ENCODE results near the gene RANBP17.

- TF ChIP-seq CTCF (IDR thresholded peaks at IDR 0.05; ENCODE audit: poor library complexity, severe bottlenecking) (no peak), MXI1 (conservative IDR thresholded peaks at IDR 0.05; ENCODE audit: poor library complexity, severe bottlenecking) (no peak)
Measured at GRCh38 chr5:171157775-171158174, 296.0 kb downstream of the RANBP17 start.
